Germinal center (tissue), 1 donor: ENCODE data around the gene ANXA11.

Experiments used
- DNase-seq: peaks from one replicate; pipeline ENCODE4 v3.0.0; 2012; ENCODE audit warnings: mixed read lengths, low spot score

ANXA11 gene

GRCh38 chr10:80187465-80188409, 17.6 kb downstream of the ANXA11 start:
- peak; percentile 89 for DNase-seq

DNA sequence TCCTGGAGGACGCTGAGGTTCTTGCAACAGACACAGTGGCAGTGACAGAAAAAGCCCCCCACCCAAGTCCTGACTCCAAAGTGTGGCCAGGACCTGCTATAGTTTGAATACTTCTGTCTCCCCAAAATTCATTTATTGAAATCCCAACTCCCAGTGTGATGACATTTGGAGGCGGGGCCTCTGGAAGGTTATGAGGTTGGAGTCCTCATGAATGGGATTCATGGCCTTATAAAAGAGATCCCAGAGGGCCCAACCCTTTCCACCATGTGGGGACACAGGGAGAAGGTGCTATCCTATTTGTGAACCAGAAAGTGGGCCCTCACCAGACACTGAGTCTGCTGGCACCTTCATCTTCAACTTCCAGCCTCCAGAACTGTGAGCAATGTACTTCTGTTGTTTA, 18.3 kb downstream of the ANXA11 start:
- DNase-seq = no peak

GRCh38 chr10:80186364-80187012, 18.8 kb downstream of the ANXA11 start:
- DNase-seq = no peak

GRCh38 chr10:80185578-80186299, 19.6 kb downstream of the ANXA11 start:
- no peak for DNase-seq

GRCh38 chr10:80184291-80184690, 21.0 kb downstream of the ANXA11 start:
- no peak for DNase-seq

GRCh38 chr10:80183436-80183835, 21.9 kb downstream of the ANXA11 start:
- no peak for DNase-seq

DNA sequence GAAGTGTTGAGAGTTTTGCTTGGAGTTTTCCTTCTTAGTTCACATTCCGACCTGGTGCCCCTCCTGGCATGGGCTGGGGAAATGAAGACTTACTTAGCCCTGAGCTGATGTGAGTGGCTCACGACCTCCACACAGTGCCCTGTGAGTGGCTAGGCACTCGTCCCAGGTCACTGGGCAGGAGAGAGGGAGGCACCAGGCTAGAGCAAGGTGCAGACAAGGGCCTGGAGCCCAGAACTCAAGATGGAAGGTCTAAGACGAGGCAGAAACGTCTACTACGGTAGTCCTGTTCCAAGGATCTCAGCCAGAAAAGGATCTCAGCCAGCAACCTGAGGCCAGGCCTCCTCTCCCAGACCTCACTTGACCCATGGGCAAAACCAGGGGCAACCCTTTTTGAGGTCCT, 22.4 kb downstream of the ANXA11 start:
- no peak for DNase-seq

- DNase-seq = no peak
Measured at GRCh38 chr10:80177781-80178636, 27.3 kb downstream of the ANXA11 start.

- no peak for DNase-seq
Measured at GRCh38 chr10:80176526-80176925, 28.8 kb downstream of the ANXA11 start.

DNA sequence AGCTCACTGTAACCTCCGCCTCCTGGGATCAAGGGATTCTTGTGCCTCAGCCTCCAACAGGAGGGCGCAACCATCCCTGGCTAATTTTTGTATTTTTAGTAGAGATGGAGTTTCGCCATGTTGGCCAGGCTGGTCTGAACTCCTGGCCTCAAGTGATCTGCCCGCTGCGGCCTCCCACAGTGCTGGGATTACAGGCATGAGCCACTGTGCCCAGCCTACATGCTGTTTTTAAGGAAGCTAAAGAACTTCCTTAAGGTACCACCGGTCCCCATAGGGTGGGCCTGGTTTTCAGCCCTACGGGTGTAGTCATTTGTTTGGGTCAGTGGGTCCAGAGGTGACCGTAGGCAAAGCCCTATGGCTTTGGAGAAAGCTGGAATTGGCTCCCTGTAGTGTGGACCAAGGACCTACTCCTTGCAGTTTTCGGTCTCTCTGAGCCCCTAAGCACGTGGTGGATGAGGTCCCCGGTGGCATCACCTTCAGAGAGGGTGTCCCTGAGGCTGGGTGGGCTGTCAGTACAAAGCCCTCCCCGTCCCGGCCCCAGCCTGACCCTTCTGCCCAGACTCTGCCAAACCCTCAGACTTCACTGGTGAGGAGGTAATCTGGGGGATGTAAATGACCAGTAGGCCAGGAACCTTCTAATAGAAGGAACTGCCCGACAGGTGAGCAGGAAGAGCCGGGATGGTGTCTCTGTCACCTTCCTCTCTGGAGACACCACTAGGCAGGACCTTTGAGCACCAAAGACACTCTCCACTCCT, 30.5 kb downstream of the ANXA11 start:
- no peak for DNase-seq

DNA sequence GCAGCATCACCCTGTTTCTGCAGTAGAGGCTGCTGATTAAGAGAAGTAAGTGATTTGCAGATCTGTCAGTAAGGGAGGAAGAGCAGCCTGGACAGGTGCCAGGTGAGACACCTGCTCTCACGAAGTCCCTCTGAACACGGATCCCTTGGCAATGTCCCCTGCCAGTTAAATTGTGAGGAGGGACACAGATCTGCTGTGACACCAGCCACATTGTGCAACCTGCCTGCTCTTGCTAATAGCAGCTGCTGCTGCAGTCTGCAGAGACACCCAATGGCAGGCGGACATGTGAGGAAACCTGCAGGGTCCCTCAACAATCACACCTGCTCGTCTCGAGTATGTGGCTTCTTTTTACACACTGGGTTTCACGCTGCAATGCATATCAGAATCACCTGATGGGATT, 31.9 kb downstream of the ANXA11 start:
- no peak for DNase-seq

GRCh38 chr10:80172896-80173295, 32.4 kb downstream of the ANXA11 start:
- DNase-seq = no peak

DNA sequence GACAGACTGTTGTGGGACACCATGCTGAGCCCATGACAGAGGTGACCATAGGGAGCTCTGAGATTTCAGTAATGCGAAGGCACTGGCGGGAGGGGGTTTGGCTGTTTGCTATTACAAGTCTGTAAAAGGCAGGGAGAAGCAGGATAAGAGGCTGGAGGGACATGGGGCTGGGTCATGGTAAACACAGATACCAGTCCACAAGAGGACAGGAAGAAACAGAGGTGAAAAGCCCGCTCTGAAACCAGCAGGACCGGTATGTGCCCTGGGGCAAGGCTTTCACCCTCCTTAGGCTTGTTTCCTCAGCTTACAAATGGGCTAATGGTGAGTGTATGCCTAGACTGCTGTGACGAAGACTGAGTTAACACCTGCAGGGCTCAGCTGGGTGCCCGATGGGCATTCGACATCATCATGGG, 34.1 kb downstream of the ANXA11 start:
- DNase-seq = no peak

GRCh38 chr10:80170641-80171040, 34.7 kb downstream of the ANXA11 start:
- no peak for DNase-seq

GRCh38 chr10:80170026-80170425, 35.3 kb downstream of the ANXA11 start:
- no peak for DNase-seq

GRCh38 chr10:80168679-80169380, 36.5 kb downstream of the ANXA11 start:
- DNase-seq = peak; percentile 62

DNA sequence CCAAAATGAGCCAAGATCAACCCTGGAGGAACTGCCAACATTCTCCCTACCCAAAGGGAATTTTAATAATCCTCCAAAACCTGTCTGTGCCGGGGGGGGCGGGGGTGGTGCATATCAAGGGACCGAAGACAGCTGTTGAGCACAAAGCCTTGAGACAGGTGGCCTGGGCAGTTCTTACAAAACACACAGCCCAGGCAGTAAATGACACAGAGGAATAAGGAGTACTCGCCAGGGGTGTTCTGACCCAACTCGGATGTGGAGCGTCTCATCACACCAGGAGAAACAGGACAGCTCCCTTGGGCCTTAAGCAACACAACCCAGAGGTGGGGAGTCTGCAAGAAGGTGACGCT, 37.2 kb downstream of the ANXA11 start:
- no peak for DNase-seq

- DNase-seq = no peak
Measured at GRCh38 chr10:80167471-80168161, 37.7 kb downstream of the ANXA11 start.

DNA sequence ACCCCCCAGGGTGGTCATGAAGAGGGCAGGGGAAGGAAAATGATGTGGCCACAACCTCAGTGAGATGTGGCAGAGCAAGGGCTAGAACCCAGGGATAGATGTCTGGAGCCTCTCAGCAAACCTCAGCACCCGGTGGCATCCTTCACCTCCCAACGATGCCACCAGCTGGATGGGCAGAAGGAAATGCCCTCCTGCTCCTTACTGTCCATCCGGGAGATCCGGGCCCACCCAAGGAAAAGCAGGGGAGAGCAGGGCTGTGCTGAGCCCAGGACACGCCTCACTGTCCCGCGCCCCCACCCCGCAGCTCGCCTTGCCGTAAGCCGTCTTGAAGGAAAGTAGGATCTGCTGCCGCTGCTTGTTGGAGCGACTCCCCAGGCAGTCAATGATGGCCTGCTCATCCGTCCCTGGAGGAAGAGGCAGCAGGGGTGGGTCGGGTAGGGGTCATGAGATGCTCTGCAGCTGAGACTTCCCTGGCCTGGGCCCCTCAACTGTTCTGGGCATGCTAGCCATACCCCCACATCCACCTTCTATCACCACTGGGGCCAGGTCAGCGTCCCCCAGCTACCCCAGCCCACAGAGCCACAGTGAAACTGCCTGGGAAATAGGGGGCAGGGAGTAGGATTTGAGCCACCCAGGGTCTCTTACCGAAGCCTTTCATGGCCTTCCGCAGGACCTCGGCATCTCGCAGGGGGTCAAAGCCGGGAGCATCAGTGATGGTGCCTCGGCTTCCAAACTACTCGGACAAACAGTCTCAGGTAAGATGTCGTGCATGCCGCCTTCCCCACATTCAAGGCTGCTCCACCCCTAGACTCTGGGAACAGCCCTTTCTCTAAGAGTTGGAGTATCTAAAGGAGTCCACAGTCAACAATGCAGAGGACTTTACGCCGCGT, 38.5 kb downstream of the ANXA11 start:
- DNase-seq = no peak
